ENCODE measurements around the gene SERPINA6.

The SERPINA6 gene

DNA sequence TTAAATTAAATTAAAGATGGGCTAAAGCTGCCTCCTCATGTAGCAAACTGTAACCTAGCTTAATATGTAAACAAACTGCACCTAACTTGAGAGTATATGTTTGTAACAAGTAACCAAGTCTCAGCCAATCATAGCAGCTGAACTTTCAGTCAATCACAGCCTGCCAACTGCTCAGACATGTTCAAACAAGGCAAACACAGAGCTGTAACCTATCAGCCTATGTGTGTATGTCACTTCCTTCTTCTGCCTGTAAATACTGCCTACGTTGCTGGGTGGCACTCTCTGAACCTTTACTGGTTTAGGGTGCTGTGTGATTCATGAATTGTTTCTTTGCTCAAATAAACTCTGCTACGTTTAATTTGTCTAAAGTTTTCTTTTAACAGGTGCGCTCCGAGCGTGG lies 2.9 kb downstream of the SERPINA6 start:
- POLR2A ChIA-PET, result no interaction called here
- TF ChIP-seq, protein P1, sequence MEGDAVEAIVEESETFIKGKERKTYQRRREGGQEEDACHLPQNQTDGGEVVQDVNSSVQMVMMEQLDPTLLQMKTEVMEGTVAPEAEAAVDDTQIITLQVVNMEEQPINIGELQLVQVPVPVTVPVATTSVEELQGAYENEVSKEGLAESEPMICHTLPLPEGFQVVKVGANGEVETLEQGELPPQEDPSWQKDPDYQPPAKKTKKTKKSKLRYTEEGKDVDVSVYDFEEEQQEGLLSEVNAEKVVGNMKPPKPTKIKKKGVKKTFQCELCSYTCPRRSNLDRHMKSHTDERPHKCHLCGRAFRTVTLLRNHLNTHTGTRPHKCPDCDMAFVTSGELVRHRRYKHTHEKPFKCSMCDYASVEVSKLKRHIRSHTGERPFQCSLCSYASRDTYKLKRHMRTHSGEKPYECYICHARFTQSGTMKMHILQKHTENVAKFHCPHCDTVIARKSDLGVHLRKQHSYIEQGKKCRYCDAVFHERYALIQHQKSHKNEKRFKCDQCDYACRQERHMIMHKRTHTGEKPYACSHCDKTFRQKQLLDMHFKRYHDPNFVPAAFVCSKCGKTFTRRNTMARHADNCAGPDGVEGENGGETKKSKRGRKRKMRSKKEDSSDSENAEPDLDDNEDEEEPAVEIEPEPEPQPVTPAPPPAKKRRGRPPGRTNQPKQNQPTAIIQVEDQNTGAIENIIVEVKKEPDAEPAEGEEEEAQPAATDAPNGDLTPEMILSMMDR (IDR thresholded peaks at IDR 0.05; ENCODE audit: insufficient read depth, low read length, missing control alignments), result no peak
- no peak overlapping the region for H3K4me3 ChIP-seq (ENCODE audit: low read depth, low read length)
- CTCF ChIA-PET, result no interaction called here
- no peak for DNase-seq (ENCODE audit: low read depth, low spot score)

- TF ChIP-seq, protein P1 (IDR thresholded peaks at IDR 0.05; ENCODE audit: insufficient read depth, low read length, missing control alignments), result no peak
- ChIA-PET CTCF (no interaction called here), POLR2A (no interaction called here)
- DNase-seq (ENCODE audit: low read depth, low spot score), result no peak
- H3K4me3 ChIP-seq (ENCODE audit: low read depth, low read length), result no peak overlapping the region
Measured at GRCh38 chr14:94317259-94317658, 5.9 kb downstream of the SERPINA6 start.

DNA sequence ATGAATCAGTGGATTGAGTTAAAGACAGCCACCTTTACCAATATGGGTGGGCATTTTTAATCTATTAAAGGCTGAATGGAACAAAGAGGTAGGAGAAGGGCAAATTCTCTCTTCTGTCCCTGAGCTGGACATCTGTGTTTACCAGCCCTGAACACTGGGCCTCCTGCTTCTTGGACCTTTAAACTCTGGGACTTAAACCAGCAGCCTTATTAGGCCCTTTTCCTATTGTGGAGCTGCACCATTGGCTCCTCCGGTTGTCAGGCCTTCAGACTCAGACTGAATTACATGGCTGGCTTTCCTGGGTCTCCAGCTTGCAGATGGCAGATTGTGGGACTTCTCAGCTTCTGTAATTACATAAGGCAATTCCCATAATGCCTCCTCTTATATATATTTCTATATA lies 6.4 kb downstream of the SERPINA6 start:
- ChIA-PET CTCF (interaction anchor here (1.6 kb wide), 1 partner anchor 9 kb away, joined by 7 read pairs; no protein-coding TSS in a partner anchor), POLR2A (no interaction called here)
- TF ChIP-seq, protein P1 (IDR thresholded peaks at IDR 0.05; ENCODE audit: insufficient read depth, low read length, missing control alignments), result no peak
- DNase-seq (ENCODE audit: low read depth, low spot score), result no peak
- H3K4me3 ChIP-seq (ENCODE audit: low read depth, low read length), result no peak overlapping the region

DNA sequence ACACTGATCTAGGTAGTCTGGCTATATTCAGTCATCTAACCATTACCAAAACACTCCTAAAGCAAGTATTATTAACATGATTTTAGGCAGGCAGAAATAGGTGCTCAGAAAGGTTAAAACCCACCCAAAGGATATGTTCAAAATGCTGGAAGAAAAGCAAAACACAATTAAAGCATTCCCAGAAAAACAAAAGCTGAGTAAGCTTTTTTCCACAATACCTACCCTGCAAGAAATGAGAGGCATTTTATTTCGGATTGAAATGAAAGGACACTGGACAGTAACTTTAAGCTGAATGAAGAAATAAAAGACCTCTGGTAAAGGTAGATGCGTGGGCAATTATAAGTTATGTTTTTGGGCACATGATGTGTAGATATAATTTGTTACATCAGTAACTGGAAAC lies 8.2 kb downstream of the SERPINA6 start:
- TF ChIP-seq, protein P1 (IDR thresholded peaks at IDR 0.05; ENCODE audit: insufficient read depth, low read length, missing control alignments), result no peak
- ChIA-PET POLR2A (no interaction called here), CTCF (no interaction called here)
- H3K4me3 ChIP-seq (ENCODE audit: low read depth, low read length), result no peak overlapping the region
- no peak for DNase-seq (ENCODE audit: low read depth, low spot score)

- DNase-seq (ENCODE audit: low read depth, low spot score), result no peak
- ChIA-PET CTCF (no interaction called here), POLR2A (no interaction called here)
- TF ChIP-seq, protein P1 (IDR thresholded peaks at IDR 0.05; ENCODE audit: insufficient read depth, low read length, missing control alignments), result no peak
- no peak overlapping the region for H3K4me3 ChIP-seq (ENCODE audit: low read depth, low read length)
Measured at GRCh38 chr14:94313991-94314655, 9.0 kb downstream of the SERPINA6 start.

- DNase-seq (ENCODE audit: low read depth, low spot score), result no peak
- POLR2A ChIA-PET, result no interaction called here
- H3K4me3 ChIP-seq (ENCODE audit: low read depth, low read length), result no peak overlapping the region
- TF ChIP-seq, protein P1 (IDR thresholded peaks at IDR 0.05; ENCODE audit: insufficient read depth, low read length, missing control alignments), result no peak
- CTCF ChIA-PET, result no interaction called here
Measured at GRCh38 chr14:94312481-94313246, 10.5 kb downstream of the SERPINA6 start.

All from AG04449 (cell line).